Retinal pigment epithelial cell (primary cell): ENCODE data around the gene COASY.

Source experiments
- DNase-seq: peaks from one replicate; pipeline ENCODE4 v3.0.0-alpha.2; 2010; ENCODE audit warnings: low read depth
- H3K4me3 ChIP-seq: 2 replicates; pipeline ENCODE4 v1.5.1; 2011; ENCODE audit warnings: mild to moderate bottlenecking, low read length, control low read depth, moderate library complexity
- CTCF ChIP-seq: conservative IDR thresholded peaks from 2 replicates; pipeline ENCODE4 v1.5.1; 2011; ENCODE audit warnings: low read depth, low read length, control low read depth, inconsistent platforms

COASY gene

GRCh38 chr17:42563543-42563942, 1.6 kb downstream of the COASY start:
- H3K4me3 ChIP-seq = peak overlapping the region; percentile 93
- no peak for DNase-seq
- TF ChIP-seq CTCF = no peak

GRCh38 chr17:42563950-42564349, 2.0 kb downstream of the COASY start:
- H3K4me3 ChIP-seq = no peak overlapping the region

GRCh38 chr17:42564815-42565522, 3.0 kb downstream of the COASY start:
- no peak for TF ChIP-seq CTCF
- no peak overlapping the region for H3K4me3 ChIP-seq
- no peak for DNase-seq

More at GRCh38 chr17:42563950-42564349, 2.0 kb downstream of the COASY start:
- no peak for TF ChIP-seq CTCF
- no peak for DNase-seq

GRCh38 chr17:42565523-42566214, 3.7 kb downstream of the COASY start:
- DNase-seq = no peak
- H3K4me3 ChIP-seq = no peak overlapping the region
- TF ChIP-seq CTCF = no peak

- DNase-seq = no peak
- TF ChIP-seq CTCF = no peak
- peak overlapping the region; percentile 83 for H3K4me3 ChIP-seq
These were observed 4.4 kb downstream of the COASY start for GRCh38 chr17:42566215-42566882.

- TF ChIP-seq CTCF = no peak
- DNase-seq = no peak
- H3K4me3 ChIP-seq = peak within 1 kb of the TSS; percentile 83
These were observed 5.1 kb downstream of the COASY start, which contains the start of gene MLX for GRCh38 chr17:42566883-42567573. MLX (plus strand) TSS chr17:42567100; CDS start chr17:42567125, 25 bp downstream.
